Mesenteric fat pad (tissue), 1 donor: ENCODE measurements around the gene TEX10. TPM values are rescaled to one million over a fixed set of nuclear protein-coding genes. Genes with fewer than 3 reads are reported as not detected.
"Not testable (repeated sequence)": the region's sequence is repeated elsewhere in the genome, so short reads cannot be mapped to it uniquely, and the experiment has no call there.

Experiments
- DNase-seq: peaks from one replicate; pipeline ENCODE4 v3.0.0-alpha.2; 2020; ENCODE audit warnings: low spot score
- long read RNA-seq: library from polyadenylated mRNA; unstranded; transcript quantifications from one replicate; pipeline ENCODE4 v2.0.0, GENCODE V29; 2020
- total RNA-seq: library from RNA; stranded (reverse); fragmentation: NEBNext Ultra II Directional; extraction: Animal tissue kit (Norgen Biotek cat#: 25700); gene quantifications from one replicate; pipeline ENCODE4 v1.2.1, GENCODE V29; 2021
- donor health status: DM: yes; HTN: yes; CAD: no.

Gene TEX10
- 10.1 TPM for total RNA-seq
- long read RNA-seq, transcript TEX10-201 (15 exons, 3,074 nt): major isoform, 10 of 20 reads
- long read RNA-seq, partial matches to known transcripts: 5 of 20 reads
- long read RNA-seq, other reads (novel, unspliced or antisense): 5 of 20 reads

DNA sequence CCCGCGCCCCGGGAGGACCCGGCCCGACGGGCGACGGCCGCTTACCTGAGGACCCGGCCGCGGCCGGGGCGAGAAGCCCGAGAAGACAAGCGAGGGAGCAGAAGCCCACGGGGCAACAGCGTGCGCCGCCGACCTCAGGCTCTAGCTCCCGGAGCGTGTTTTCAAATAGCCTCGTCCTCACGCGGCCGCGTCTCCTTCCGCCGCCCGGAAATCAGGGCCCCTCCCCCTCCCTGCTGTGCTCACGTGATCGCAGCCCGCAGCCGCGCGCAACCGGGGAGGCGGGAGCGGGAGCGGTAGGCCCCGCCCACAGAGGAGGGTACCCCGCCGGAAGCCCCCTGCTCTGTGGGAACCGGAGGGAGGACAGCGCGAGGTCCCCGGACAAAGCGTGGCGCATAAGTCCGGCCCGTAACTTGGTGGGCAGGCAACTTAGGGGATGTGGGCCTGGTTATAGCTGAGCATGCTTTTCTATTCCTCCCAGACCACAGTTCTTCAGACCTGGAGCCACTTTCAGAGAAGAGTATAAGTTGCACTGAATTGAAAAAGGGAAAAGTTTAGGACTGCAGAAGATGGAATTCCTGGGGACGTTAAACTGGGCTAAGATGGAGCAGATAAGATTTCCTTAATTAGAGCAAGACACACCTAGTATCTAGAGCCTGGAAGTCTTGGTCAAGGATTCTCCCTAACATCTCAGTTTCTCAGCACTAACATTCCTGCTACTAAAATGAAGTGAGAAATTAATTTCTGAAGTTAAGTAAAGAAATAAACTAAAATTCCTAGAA is at the start of gene TEX10:
TSS of gene TEX10 (minus strand) at position 216 of the 779 bp plus-strand sequence. CDS start 3,579 bp downstream, outside the sequence.
- peak; percentile 95 for DNase-seq

DNA sequence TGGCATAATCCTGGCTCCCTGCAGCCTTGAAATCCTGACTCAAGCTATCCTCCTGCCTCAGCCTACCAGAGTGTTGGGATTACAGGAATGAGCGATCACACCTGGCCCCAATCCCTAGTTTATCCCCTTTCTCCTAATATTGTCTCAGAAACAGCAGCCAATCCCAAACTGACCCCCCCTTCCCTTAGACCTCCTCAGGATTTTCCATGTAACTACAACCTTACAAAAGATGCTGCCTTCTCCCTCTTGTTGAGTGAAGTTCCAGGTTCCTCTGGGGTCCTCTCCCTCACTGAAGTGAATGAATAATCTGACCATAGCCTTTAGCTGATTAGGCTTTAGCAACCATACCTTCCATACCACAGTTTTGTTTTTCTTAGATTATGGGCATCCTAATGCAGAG is 48.3 kb upstream of the TEX10 start:
- DNase-seq: no peak

DNA sequence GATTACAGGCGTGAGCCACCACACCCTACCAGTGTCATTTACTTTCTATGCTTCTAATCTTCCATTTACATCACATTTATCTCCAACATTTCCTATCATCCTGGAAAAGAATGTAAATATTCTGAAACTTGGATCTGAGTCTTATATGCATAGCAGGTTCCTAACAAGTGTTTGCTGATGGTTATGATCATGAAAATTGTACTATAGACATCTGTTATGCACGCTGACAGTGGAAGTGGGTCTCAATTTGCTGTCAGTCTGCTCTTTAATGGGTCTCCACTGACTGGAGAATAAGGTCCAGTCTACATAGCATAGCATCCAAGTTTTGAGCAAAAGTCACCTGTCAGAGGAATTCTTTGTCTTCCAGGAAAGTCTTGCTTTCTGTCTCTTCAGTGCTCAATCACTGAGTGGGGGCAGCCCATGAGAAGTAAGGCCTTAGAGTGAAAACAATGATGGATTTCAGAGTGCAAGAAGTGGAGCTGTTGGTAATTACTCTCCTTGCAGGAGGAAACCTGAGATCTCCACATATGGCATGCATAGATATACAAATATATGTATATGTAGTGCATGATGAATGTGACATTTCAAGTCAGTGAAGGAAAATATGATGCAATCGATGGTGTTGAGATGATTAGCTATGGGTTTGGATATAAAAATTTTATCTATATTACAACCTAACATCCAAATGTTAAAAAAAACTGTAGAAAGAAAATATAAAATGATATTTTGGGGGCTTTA is 45.0 kb upstream of the TEX10 start:
- DNase-seq: no peak

DNA sequence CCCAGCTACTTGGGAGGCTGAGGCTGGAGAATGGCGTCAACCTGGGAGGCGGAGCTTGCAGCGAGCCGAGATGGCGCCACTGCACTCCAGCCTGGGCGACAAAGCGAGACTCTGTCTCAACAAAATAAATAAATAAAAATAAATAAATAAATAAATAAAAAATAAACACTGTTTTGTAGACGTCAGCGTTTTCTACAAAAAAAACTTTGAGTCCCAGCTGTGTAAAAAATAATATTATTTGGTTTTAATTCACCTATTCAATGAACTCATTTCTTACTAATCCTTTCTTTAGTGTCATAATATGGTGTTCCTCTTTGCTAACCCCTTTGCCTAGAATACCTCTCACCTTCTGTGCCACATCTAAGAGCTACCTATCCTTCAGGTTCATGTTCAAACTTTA is 44.0 kb upstream of the TEX10 start:
- DNase-seq: no peak

DNA sequence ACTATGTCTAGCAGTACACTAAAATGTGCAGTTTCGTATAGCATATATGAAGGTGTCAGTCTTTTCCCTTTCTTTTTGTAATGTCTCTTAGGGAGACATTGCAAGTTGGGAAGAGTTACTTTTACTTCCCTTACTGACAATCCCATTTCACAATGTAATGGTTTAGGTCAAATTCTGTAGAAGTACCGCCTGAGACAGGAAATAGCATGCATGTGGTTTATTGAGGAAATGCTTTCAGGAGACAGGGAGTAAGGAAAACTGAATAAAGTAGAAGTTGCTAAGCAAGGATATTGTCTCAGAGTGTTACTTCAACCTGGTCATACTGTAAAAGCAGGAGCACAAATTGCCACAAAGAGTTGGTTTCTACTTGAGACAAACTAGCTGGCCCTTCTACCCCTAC is 42.1 kb upstream of the TEX10 start:
- DNase-seq: no peak

DNA sequence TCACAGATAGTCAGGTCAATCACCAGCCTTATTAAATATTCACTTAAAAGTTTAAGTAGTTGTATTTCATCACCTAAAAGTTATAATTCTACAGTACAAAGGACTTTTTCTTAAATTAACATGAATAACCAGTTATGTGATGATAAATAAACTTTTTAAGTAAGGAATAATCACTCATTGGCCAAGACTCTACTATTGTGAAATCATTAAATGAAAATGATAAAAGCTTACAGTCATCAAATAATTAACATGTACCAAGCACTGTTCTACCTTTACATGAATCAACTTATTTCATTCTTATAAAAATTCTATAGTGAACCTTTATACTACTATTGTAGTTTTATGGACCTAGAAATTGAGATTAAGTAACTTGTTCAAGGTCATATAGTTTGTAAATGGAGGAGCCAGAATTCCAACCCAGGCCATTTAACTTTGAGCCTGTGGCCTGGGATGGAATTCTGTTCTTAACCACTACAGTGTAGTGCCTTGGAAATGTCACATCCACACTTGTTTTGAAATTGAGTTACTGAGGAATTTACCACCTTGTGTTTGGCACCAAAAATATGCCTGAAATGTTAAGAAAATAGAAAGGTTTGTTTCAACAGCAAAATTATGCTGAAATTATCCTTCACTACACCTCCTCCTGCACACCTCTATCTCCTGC is 41.4 kb upstream of the TEX10 start:
- no peak for DNase-seq

DNA sequence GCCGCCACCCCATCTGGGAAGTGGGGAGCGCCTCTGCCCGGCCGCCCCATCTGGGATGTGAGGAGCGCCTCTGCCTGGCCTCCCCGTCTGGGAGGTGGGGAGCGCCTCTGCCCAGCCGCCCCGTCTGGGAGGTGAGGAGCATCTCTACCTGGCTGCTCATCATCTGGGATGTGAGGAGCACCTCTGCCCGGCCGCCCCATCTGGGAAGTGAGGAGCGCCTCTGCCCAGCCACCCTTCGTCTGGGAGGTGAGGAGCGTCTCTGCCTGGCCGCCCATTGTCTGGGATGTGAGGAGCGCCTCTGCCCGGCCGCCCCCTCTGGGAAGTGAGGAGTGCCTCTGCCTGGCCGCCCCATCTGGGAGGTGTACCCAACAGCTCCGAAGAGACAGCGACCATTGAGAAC is 40.2 kb upstream of the TEX10 start:
- DNase-seq: not testable (repeated sequence)

GRCh38 chr9:100379862-100380261 is 27.1 kb upstream of the TEX10 start:
- no peak for DNase-seq

- no peak for DNase-seq
Measured at GRCh38 chr9:100377015-100377414, 24.3 kb upstream of the TEX10 start.

DNA sequence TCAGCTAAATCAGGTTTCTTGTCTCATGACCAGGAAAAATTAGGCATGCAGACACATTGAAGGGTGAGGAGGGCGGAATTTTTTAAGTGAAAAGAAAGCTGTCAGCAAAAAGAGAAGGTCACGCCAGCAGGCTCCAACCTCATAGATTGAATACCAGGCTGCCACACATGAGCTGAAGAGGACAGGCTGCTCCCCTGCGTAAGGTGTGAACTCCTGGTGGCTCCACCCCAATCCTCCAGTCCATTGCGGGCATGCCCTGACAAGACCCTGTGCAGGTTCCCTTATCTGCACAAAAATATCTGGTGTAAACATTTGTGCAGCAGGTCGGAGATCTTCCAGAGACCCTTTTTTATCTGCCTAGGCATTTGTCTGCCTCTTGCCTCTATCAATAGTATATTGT is 22.9 kb upstream of the TEX10 start:
- DNase-seq: no peak

DNA sequence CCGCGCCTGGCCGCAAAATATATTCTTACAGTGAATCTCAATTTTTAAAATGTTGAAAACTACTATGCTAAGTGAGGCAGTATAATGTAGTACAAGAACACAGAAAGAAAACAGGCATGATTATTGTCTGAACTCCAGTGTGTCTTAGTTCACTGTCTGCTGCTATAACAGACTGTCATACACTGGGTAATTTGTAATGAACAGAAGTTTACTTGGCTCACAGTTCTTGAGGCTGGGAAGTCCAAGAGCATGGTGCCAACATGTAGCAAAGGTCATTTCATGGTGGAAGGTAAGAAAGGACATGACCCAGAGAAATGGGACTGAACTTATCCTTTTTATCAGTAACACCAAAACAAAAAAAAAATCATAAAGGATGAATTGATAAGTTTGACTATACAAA is 19.9 kb upstream of the TEX10 start:
- DNase-seq: no peak

DNA sequence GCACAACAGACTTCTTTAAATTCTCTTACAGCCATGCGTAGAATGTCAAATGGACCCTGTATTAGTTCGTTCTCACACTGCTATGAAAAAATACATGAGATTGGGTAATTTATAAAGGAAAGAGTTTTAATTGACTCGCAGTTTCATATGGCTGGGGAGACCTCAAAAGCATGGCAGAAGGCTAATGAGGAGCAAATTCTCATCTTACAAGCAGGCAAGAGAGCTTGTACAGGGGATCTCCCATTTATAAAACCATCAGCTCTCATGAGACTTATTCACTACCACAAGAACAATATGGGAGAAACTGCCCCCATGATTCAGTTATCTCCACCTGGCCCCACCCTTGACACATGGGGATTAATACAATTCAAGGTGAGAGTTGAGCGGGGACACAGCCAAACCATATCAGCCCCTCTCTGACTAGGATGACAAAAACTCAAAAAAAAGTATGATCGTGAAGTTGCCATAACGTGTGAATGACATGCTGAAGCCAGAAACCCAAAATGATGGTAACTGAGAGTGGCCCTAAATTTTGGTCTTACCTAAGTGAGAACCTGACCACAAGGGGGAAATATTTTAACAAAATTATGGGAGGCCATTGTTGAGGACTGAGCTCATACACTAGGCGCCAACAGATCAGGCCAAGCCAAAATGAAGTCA is 17.5 kb upstream of the TEX10 start:
- no peak for DNase-seq

DNA sequence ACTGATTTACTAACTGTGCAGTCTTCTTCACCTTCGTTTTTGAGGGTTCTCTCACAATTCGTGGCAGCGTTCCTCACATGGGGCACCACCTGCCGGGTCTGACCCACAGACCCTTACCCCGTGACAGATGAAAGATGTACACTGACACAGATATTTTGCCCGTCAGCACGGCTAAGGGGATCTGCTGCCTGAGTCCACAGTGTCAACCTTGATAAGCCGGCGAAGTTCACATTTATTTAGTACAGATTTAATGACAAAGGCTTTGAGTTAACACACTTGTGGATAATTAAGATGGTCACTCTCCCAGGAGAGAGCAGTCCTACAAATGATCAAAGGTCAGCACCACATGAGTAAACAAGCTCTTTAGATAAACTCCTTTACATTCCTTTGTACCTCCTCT is 15.9 kb upstream of the TEX10 start:
- DNase-seq: no peak

GRCh38 chr9:100366121-100366520 is 13.4 kb upstream of the TEX10 start:
- no peak for DNase-seq

- DNase-seq: no peak
Measured at GRCh38 chr9:100364013-100364412, 11.3 kb upstream of the TEX10 start.

DNA sequence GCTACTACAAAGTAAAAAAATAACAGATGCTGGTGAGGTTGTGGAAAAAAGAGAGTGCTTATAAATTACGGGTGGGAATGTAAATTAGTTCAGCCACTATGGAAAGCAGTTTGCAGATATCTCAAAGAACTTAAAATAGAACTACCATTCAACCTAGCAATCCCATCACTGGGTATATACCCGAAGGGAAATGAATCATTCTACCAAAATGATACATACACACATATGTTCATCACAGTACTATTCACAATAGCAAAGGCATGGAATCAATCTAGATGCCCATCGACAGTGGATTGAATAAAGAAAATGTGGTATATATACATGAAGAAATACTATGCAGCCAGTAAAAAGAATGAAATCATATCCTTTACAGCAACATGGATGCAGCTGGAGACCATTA is 6.3 kb upstream of the TEX10 start:
- no peak for DNase-seq

- DNase-seq: no peak
Measured at GRCh38 chr9:100357501-100357900, 4.8 kb upstream of the TEX10 start.

- DNase-seq: no peak
Measured at GRCh38 chr9:100355561-100355960, 2.8 kb upstream of the TEX10 start.

DNA sequence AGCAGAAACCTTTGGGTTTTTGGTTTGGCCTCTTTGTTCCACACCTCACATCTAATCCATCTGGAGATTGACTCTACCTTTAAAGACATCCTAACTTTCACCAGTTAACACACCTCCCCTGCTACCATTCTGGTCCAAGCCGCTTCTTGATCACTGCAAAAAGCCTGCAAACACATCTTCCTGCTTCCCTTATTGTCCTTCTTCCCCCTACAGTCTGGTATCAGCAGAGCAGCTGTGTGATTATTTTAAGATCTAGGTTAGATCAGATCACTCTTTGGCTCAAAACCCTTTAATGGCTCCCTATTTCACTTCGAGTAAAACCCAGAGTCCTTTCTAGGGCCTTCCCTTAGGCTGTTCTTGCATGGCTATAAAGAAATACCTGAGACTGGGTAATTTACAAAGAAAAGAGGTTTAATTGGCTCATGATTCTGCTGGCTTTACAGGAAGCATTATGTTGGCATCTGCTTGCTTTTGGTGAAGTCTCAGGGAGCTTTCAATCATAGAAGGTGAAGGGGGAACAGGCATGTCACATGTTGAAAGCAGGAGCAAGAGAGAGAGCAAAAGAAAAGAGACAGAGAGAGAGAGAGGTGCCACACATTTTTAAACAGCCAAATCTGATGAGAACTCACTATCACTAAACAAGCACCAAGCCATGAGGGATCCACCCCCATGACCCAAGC is 1.5 kb upstream of the TEX10 start:
- no peak for DNase-seq

GRCh38 chr9:100352201-100352726 is 478 bp downstream of the TEX10 start:
- DNase-seq: no peak

GRCh38 chr9:100351508-100351907 is 1.2 kb downstream of the TEX10 start:
- DNase-seq: no peak
